CD8-positive, alpha-beta memory T cell (primary cell): ENCODE data around the gene CFHR3. TPM values are rescaled to one million over a fixed set of nuclear protein-coding genes. Genes with fewer than 3 reads are reported as not detected.
"Not testable (repeated sequence)": the region's sequence is repeated elsewhere in the genome, so short reads cannot be mapped to it uniquely, and the experiment has no call there.

Experiments used
- CTCF ChIA-PET: fragments of 350-600 bp; sonication (Branson Sonifier 250); formaldehyde crosslinking; loops from one replicate; lab custom pipeline; 2021; ENCODE audit warnings: antibody characterized with exemption; lab: Charles Lee
- POLR2A ChIA-PET: fragments of 350-600 bp; sonication (Branson Sonifier 250); formaldehyde crosslinking; loops from one replicate; lab custom pipeline; 2021; ENCODE audit warnings: antibody characterized with exemption; lab: Charles Lee
- DNase-seq, 5 donors: peaks; one replicate each; pipeline versions ENCODE4 v3.0.0 to v3.0.0-alpha.2; 2020 to 2022; ENCODE audit warnings: mixed read lengths in 1 of 5
- H3K27ac ChIP-seq: one replicate; pipeline ENCODE4 v1.7.0; 2013; ENCODE audit warnings: low read depth, mild to moderate bottlenecking, low read length, moderate library complexity
- H3K27me3 ChIP-seq: 2 replicates; pipeline ENCODE4 v1.7.0; 2013; ENCODE audit warnings: low read length, mild to moderate bottlenecking; ENCODE audit not compliant: insufficient read depth, poor library complexity, severe bottlenecking
- H3K36me3 ChIP-seq: 2 replicates; pipeline ENCODE4 v1.7.0; 2013; ENCODE audit warnings: mild to moderate bottlenecking, low read length, moderate library complexity; ENCODE audit not compliant: insufficient read depth
- H3K4me1 ChIP-seq: 2 replicates; pipeline ENCODE4 v1.7.0; 2013; ENCODE audit warnings: mild to moderate bottlenecking, low read length, moderate library complexity; ENCODE audit not compliant: insufficient read depth
- H3K4me3 ChIP-seq: 2 replicates; pipeline ENCODE4 v1.7.0; 2013; ENCODE audit warnings: mild to moderate bottlenecking, low read length
- H3K9me3 ChIP-seq: 2 replicates; pipeline ENCODE4 v1.7.0; 2013; ENCODE audit warnings: mild to moderate bottlenecking, low read length
- H3K27ac Mint-ChIP-seq, 8 donors: one replicate each; pipeline ENCODE4 v1.8.0; 2020 to 2021; ENCODE audit warnings: mixed read lengths in 8 of 8, mild to moderate bottlenecking in 6 of 8, inconsistent platforms in 3 of 8, moderate library complexity in 3 of 8
- H3K27me3 Mint-ChIP-seq, 2 donors: one replicate each; pipeline ENCODE4 v1.8.0; 2020 to 2021; ENCODE audit warnings: mixed read lengths in 2 of 2, mild to moderate bottlenecking in 1 of 2, moderate library complexity in 1 of 2
- H3K36me3 Mint-ChIP-seq, 3 donors: one replicate each; pipeline ENCODE4 v1.8.0; 2020 to 2021; ENCODE audit warnings: mixed read lengths in 3 of 3, inconsistent platforms in 1 of 3, mild to moderate bottlenecking in 1 of 3
- H3K4me1 Mint-ChIP-seq, 3 donors: one replicate each; pipeline ENCODE4 v1.8.0; 2020 to 2021; ENCODE audit warnings: mixed read lengths in 3 of 3, inconsistent platforms in 1 of 3, mild to moderate bottlenecking in 1 of 3
- H3K4me3 Mint-ChIP-seq, 7 donors: one replicate each; pipeline ENCODE4 v1.8.0; 2020 to 2021; ENCODE audit warnings: mixed read lengths in 7 of 7, mild to moderate bottlenecking in 6 of 7, moderate library complexity in 4 of 7, inconsistent platforms in 2 of 7
- H3K9me3 Mint-ChIP-seq, 5 donors: one replicate each; pipeline ENCODE4 v1.8.0; 2020 to 2022; ENCODE audit warnings: mixed read lengths in 5 of 5, mild to moderate bottlenecking in 3 of 5, moderate library complexity in 2 of 5, inconsistent platforms in 1 of 5
- polyA plus RNA-seq: library from polyadenylated mRNA; unstranded; fragments of 300-500 nt; fragmentation: Illumina TruSeq; gene quantifications from one replicate; pipeline ENCODE4 v1.2.3, GENCODE V29; 2021
- total RNA-seq, 2 experiments: library from RNA; stranded (reverse); gene quantifications; one replicate each; pipeline ENCODE4 v1.2.3, GENCODE V29; 2021

The CFHR3 gene
- not detected for total RNA-seq
- polyA plus RNA-seq = not detected

- Mint-ChIP-seq H3K9me3 (peaks cover 0 to 6% (median 0%) of the 10 kb centered on the region in 5 donors), H3K4me1 (no peaks in the 10 kb centered on the region), H3K27ac (no peak within 1 kb of the TSS), H3K27me3 (no peaks in the 10 kb centered on the region), H3K4me3 (no peak within 1 kb of the TSS), H3K36me3 (no peaks in the 10 kb centered on the region)
- H3K36me3 ChIP-seq = no peaks in the 10 kb centered on the region
- CTCF ChIA-PET = no interaction called here
- no peaks in the 10 kb centered on the region for H3K9me3 ChIP-seq
- no peaks in the 10 kb centered on the region for H3K4me1 ChIP-seq
- no peak within 1 kb of the TSS for H3K27ac ChIP-seq
- H3K27me3 ChIP-seq = no peaks in the 10 kb centered on the region
- no peak within 1 kb of the TSS for H3K4me3 ChIP-seq
- POLR2A ChIA-PET = no interaction called here
- DNase-seq = no peak
These were observed at the start of gene CFHR3 for GRCh38 chr1:196774603-196775002. CFHR3 (plus strand) TSS chr1:196774840; CDS start chr1:196774887, 47 bp downstream.

- no peaks in the 10 kb centered on the region for H3K27me3 Mint-ChIP-seq
These were observed 42.1 kb upstream of the CFHR3 start for GRCh38 chr1:196732526-196732925.

GRCh38 chr1:196733091-196733970, 41.3 kb upstream of the CFHR3 start:
- DNase-seq = no peak
- H3K27me3 Mint-ChIP-seq = no peaks in the 10 kb centered on the region
- Histone ChIP-seq H3K4me3 (no peak overlapping the region), H3K9me3 (no peaks in the 10 kb centered on the region), H3K4me1 (no peaks in the 10 kb centered on the region), H3K27ac (no peak overlapping the region), H3K27me3 (no peaks in the 10 kb centered on the region), H3K36me3 (no peaks in the 10 kb centered on the region)
- H3K36me3 Mint-ChIP-seq = peaks cover 0 to 12% (median 1%) of the 10 kb centered on the region in 3 donors
- POLR2A ChIA-PET = no interaction called here
- no peak overlapping the region for H3K4me3 Mint-ChIP-seq
- peaks cover 4 to 13% (median 10%) of the 10 kb centered on the region in 5 donors for H3K9me3 Mint-ChIP-seq
- CTCF ChIA-PET = interaction anchor here (0.8 kb wide), 1 partner anchor 12 kb away, joined by 3 read pairs; no protein-coding TSS in a partner anchor
- no peak overlapping the region for H3K27ac Mint-ChIP-seq
- H3K4me1 Mint-ChIP-seq = no peaks in the 10 kb centered on the region

More at GRCh38 chr1:196732526-196732925, 42.1 kb upstream of the CFHR3 start:
- CTCF ChIA-PET = no interaction called here
- no peaks in the 10 kb centered on the region for H3K4me1 ChIP-seq
- no peaks in the 10 kb centered on the region for H3K9me3 ChIP-seq
- no peak for DNase-seq
- H3K9me3 Mint-ChIP-seq = peaks cover 3 to 8% (median 6%) of the 10 kb centered on the region in 5 donors
- no peak overlapping the region for H3K27ac Mint-ChIP-seq
- peaks cover 0 to 5% (median 0%) of the 10 kb centered on the region in 3 donors for H3K36me3 Mint-ChIP-seq
- H3K4me3 ChIP-seq = no peak overlapping the region
- no peaks in the 10 kb centered on the region for H3K27me3 ChIP-seq
- no peak overlapping the region for H3K27ac ChIP-seq
- no peaks in the 10 kb centered on the region for H3K36me3 ChIP-seq
- POLR2A ChIA-PET = no interaction called here
- no peaks in the 10 kb centered on the region for H3K4me1 Mint-ChIP-seq
- H3K4me3 Mint-ChIP-seq = no peak overlapping the region

GRCh38 chr1:196734006-196734405, 40.6 kb upstream of the CFHR3 start:
- Histone ChIP-seq H3K4me1 (no peaks in the 10 kb centered on the region), H3K27ac (no peak overlapping the region), H3K27me3 (no peaks in the 10 kb centered on the region), H3K9me3 (no peaks in the 10 kb centered on the region), H3K36me3 (no peaks in the 10 kb centered on the region), H3K4me3 (no peak overlapping the region)
- peaks cover 4 to 16% (median 13%) of the 10 kb centered on the region in 5 donors for H3K9me3 Mint-ChIP-seq
- CTCF ChIA-PET = no interaction called here
- peaks cover 0 to 16% (median 2%) of the 10 kb centered on the region in 3 donors for H3K36me3 Mint-ChIP-seq
- no peaks in the 10 kb centered on the region for H3K27me3 Mint-ChIP-seq
- POLR2A ChIA-PET = no interaction called here
- H3K27ac Mint-ChIP-seq = no peak overlapping the region
- DNase-seq = no peak
- no peak overlapping the region for H3K4me3 Mint-ChIP-seq
- H3K4me1 Mint-ChIP-seq = no peaks in the 10 kb centered on the region

GRCh38 chr1:196734460-196734859, 40.2 kb upstream of the CFHR3 start:
- no peaks in the 10 kb centered on the region for H3K4me1 Mint-ChIP-seq
- Histone ChIP-seq H3K36me3 (no peaks in the 10 kb centered on the region), H3K4me3 (no peak overlapping the region), H3K27ac (no peak overlapping the region), H3K4me1 (no peaks in the 10 kb centered on the region), H3K9me3 (no peaks in the 10 kb centered on the region), H3K27me3 (no peaks in the 10 kb centered on the region)
- no peak for DNase-seq
- peaks cover 0 to 1% of the 10 kb centered on the region in 2 donors for H3K27me3 Mint-ChIP-seq
- no peak overlapping the region for H3K27ac Mint-ChIP-seq
- peaks cover 4 to 20% (median 17%) of the 10 kb centered on the region in 5 donors for H3K9me3 Mint-ChIP-seq
- H3K4me3 Mint-ChIP-seq = no peak overlapping the region
- POLR2A ChIA-PET = no interaction called here
- peaks cover 4 to 20% (median 4%) of the 10 kb centered on the region in 3 donors for H3K36me3 Mint-ChIP-seq
- CTCF ChIA-PET = no interaction called here

- Histone ChIP-seq H3K4me1 (no peaks in the 10 kb centered on the region), H3K27me3 (no peaks in the 10 kb centered on the region), H3K9me3 (no peaks in the 10 kb centered on the region), H3K4me3 (no peak overlapping the region), H3K27ac (no peak overlapping the region), H3K36me3 (no peaks in the 10 kb centered on the region)
- Mint-ChIP-seq H3K27ac (no peak overlapping the region), H3K4me3 (no peak overlapping the region), H3K9me3 (peaks cover 14 to 22% (median 17%) of the 10 kb centered on the region in 5 donors), H3K27me3 (peaks cover 0 to 1% of the 10 kb centered on the region in 2 donors), H3K4me1 (no peaks in the 10 kb centered on the region), H3K36me3 (peaks cover 4 to 20% (median 4%) of the 10 kb centered on the region in 3 donors)
- ChIA-PET POLR2A (no interaction called here), CTCF (no interaction called here)
- DNase-seq = no peak
These were observed 35.9 kb upstream of the CFHR3 start for GRCh38 chr1:196738730-196739129.

- H3K4me3 Mint-ChIP-seq, POLR2A ChIA-PET, H3K36me3 Mint-ChIP-seq, DNase-seq, H3K27ac ChIP-seq, H3K27ac Mint-ChIP-seq, H3K27me3 ChIP-seq, H3K36me3 ChIP-seq, H3K4me3 ChIP-seq, H3K9me3 ChIP-seq, H3K4me1 ChIP-seq, H3K27me3 Mint-ChIP-seq, CTCF ChIA-PET, H3K4me1 Mint-ChIP-seq: not testable (repeated sequence)
- peaks cover 12 to 17% (median 14%) of the 10 kb centered on the region in 5 donors for H3K9me3 Mint-ChIP-seq
These were observed 31.4 kb upstream of the CFHR3 start for GRCh38 chr1:196743244-196743643.

- H3K36me3 Mint-ChIP-seq, H3K27me3 Mint-ChIP-seq, H3K27ac Mint-ChIP-seq, H3K9me3 ChIP-seq, H3K27ac ChIP-seq, H3K9me3 Mint-ChIP-seq, H3K36me3 ChIP-seq, H3K27me3 ChIP-seq, H3K4me3 Mint-ChIP-seq, DNase-seq, CTCF ChIA-PET, H3K4me3 ChIP-seq, H3K4me1 ChIP-seq, POLR2A ChIA-PET, H3K4me1 Mint-ChIP-seq: not testable (repeated sequence)
These were observed 9.5 kb upstream of the CFHR3 start for GRCh38 chr1:196765019-196765740.
